ENCODE measurements around the gene UBE2M. TPM values are rescaled to one million over a fixed set of nuclear protein-coding genes. Genes with fewer than 3 reads are reported as not detected.

Gene UBE2M
- polyA plus RNA-seq, 1 of the 3 experiments (the other 2 are of a cell fraction), result 135 TPM

DNA sequence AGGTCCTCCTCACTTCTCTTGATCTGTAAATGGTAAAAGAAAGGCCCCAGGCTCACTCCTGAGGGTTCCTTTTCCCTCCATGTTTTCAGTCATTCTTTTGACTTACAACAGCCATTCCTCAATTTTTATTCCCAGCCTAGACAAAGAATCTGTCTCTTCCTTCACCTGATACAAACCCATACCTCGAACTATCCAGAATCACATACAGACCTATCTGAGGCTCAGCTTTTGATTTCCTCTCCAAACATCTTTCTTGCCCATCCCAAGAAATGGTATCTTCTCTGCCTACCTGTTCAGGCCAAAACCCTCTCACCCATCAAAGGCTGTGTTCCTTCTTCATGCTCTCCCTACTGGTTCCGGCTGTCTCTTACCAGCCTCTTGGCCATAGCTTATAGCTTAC, 5.8 kb downstream of the UBE2M start:
- Histone ChIP-seq H3K4me2 (no peak overlapping the region), H2AFZ (ENCODE audit: low read depth) (no peak overlapping the region), H3K9me3 (no peaks in the 10 kb centered on the region), H3K27me3 (ENCODE audit: insufficient read depth) (no peaks in the 10 kb centered on the region), H4K20me1 (ENCODE audit: insufficient read depth) (peaks cover 33% of the 10 kb centered on the region), H3K4me3 (ENCODE audit: low read depth in 2 of 2, low read length in 1 of 2) (no peak overlapping the region), H3K27ac (ENCODE audit: low read depth in 2 of 2, low read length in 1 of 2) (peak overlapping the region in 1 of 2 experiments; percentile 90; a peak in 1 of 4 replicates), H3K79me2 (ENCODE audit: insufficient read depth) (peaks cover 63% of the 10 kb centered on the region), H3K9me2 (no peaks in the 10 kb centered on the region), H3K9ac (no peak overlapping the region), H3F3A (replicated peaks; ENCODE audit: insufficient read depth) (peaks cover 62% of the 10 kb centered on the region), H3K4me1 (ENCODE audit: control insufficient read depth in 1 of 2, insufficient read depth in 2 of 2, low read depth in 1 of 2, low read length in 1 of 2) (peaks cover 17 to 40% of the 10 kb centered on the region in 2 experiments; a peak in 3 of 4 replicates), H3K36me3 (replicated peaks in 1 of 2; ENCODE audit: control insufficient read depth in 1 of 2, insufficient read depth in 2 of 2, low read length in 1 of 2) (peaks cover 51 to 69% of the 10 kb centered on the region in 2 experiments)
- TF ChIP-seq EZH2phosphoT487 (IDR thresholded peaks at IDR 0.05; ENCODE audit: borderline replicate concordance, low read depth) (no peak), TCF12 (IDR thresholded peaks at IDR 0.05) (no peak), NFIC (IDR thresholded peaks at IDR 0.05; ENCODE audit: borderline replicate concordance) (no peak), FOSL2 (IDR thresholded peaks at IDR 0.05; ENCODE audit: borderline replicate concordance, low read depth) (no peak), TEAD4 (IDR thresholded peaks at IDR 0.05; ENCODE audit: borderline replicate concordance, insufficient read depth) (no peak), RCOR1 (IDR thresholded peaks at IDR 0.05; ENCODE audit: low read length) (no peak), TAF1 (IDR thresholded peaks at IDR 0.05; ENCODE audit: borderline replicate concordance, low read depth, low read length) (no peak), MEF2A (IDR thresholded peaks at IDR 0.05; ENCODE audit: borderline replicate concordance, low read depth) (no peak), YY1 (IDR thresholded peaks at IDR 0.05; ENCODE audit: low read depth) (no peak), GABPA (IDR thresholded peaks at IDR 0.05; ENCODE audit: low read depth) (no peak)
- TF ChIP-seq, protein P1, sequence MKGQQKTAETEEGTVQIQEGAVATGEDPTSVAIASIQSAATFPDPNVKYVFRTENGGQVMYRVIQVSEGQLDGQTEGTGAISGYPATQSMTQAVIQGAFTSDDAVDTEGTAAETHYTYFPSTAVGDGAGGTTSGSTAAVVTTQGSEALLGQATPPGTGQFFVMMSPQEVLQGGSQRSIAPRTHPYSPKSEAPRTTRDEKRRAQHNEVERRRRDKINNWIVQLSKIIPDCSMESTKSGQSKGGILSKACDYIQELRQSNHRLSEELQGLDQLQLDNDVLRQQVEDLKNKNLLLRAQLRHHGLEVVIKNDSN (IDR thresholded peaks at IDR 0.05; ENCODE audit: borderline replicate concordance, low read depth), result no peak
- TF ChIP-seq, protein P2, sequence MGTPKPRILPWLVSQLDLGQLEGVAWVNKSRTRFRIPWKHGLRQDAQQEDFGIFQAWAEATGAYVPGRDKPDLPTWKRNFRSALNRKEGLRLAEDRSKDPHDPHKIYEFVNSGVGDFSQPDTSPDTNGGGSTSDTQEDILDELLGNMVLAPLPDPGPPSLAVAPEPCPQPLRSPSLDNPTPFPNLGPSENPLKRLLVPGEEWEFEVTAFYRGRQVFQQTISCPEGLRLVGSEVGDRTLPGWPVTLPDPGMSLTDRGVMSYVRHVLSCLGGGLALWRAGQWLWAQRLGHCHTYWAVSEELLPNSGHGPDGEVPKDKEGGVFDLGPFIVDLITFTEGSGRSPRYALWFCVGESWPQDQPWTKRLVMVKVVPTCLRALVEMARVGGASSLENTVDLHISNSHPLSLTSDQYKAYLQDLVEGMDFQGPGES (IDR thresholded peaks at IDR 0.05; ENCODE audit: low read depth, low read length), result no peak
- TF ChIP-seq, protein P3, sequence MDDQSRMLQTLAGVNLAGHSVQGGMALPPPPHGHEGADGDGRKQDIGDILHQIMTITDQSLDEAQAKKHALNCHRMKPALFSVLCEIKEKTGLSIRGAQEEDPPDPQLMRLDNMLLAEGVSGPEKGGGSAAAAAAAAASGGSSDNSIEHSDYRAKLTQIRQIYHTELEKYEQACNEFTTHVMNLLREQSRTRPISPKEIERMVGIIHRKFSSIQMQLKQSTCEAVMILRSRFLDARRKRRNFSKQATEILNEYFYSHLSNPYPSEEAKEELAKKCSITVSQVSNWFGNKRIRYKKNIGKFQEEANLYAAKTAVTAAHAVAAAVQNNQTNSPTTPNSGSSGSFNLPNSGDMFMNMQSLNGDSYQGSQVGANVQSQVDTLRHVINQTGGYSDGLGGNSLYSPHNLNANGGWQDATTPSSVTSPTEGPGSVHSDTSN (IDR thresholded peaks at IDR 0.05), result no peak
- POLR2A ChIA-PET, result interaction anchor here (1.2 to 4.3 kb wide), 3 partner anchors 8 to 39 kb away, joined by 3 to 49 read pairs (median 42); partner anchors contain the start of genes TRIM28 and ZBTB45
- no peak for DNase-seq
- 95% methylated on average over 2 of the region's 2 CpGs for WGBS (ENCODE audit: low lambda C conversion rate)
- CTCF ChIA-PET, result interaction anchor here (1.5 to 9.1 kb wide), 3 partner anchors 7 to 47 kb away, joined by 3 to 81 read pairs (median 10); partner anchors contain the start of gene ZBTB45
